H9 (cell line): ENCODE data around the gene DUSP16. TPM values are rescaled to one million over a fixed set of nuclear protein-coding genes. Genes with fewer than 3 reads are reported as not detected.

Experiments used
- DNase-seq: peaks from one replicate; pipeline ENCODE4 v3.0.0-alpha.2; 2017
- H2AFZ ChIP-seq: one replicate; pipeline ENCODE4 v1.6.1; 2013; ENCODE audit warnings: mild to moderate bottlenecking, low read length, control low read depth, moderate library complexity
- H2AK5ac ChIP-seq: 2 replicates; pipeline ENCODE4 v1.6.1; 2013; ENCODE audit warnings: low read length, control low read depth, mixed read lengths; ENCODE audit not compliant: insufficient read length
- H2BK120ac ChIP-seq: one replicate; pipeline ENCODE4 v1.6.1; 2013; ENCODE audit warnings: low read depth, mild to moderate bottlenecking, low read length, control low read depth, inconsistent platforms; ENCODE audit not compliant: poor library complexity, severe bottlenecking
- H2BK12ac ChIP-seq: 2 replicates; pipeline ENCODE4 v1.6.1; 2013; ENCODE audit warnings: low read length, control low read depth, mixed read lengths, low read depth; ENCODE audit not compliant: insufficient read length
- H2BK15ac ChIP-seq: 2 replicates; pipeline ENCODE4 v1.6.1; 2013; ENCODE audit warnings: low read depth, low read length, control low read depth
- H2BK20ac ChIP-seq: one replicate; pipeline ENCODE4 v1.6.1; 2013; ENCODE audit warnings: low read depth, mild to moderate bottlenecking, low read length, control low read depth, inconsistent platforms; ENCODE audit not compliant: poor library complexity, severe bottlenecking
- H2BK5ac ChIP-seq: 2 replicates; pipeline ENCODE4 v1.6.1; 2013; ENCODE audit warnings: low read length, control low read depth, mixed read lengths; ENCODE audit not compliant: insufficient read length
- H3K14ac ChIP-seq: 2 replicates; pipeline ENCODE4 v1.6.1; 2013; ENCODE audit warnings: low read length, control low read depth; ENCODE audit not compliant: insufficient read depth
- H3K18ac ChIP-seq: 2 replicates; pipeline ENCODE4 v1.6.1; 2013; ENCODE audit warnings: low read depth, mild to moderate bottlenecking, mixed read lengths, low read length, control low read depth; ENCODE audit not compliant: insufficient read length
- H3K23ac ChIP-seq: 2 replicates; pipeline ENCODE4 v1.6.1; 2013; ENCODE audit warnings: low read length, control low read depth, mixed read lengths, low read depth; ENCODE audit not compliant: insufficient read length
- H3K23me2 ChIP-seq: 2 replicates; pipeline ENCODE4 v1.6.1; 2013; ENCODE audit warnings: low read depth, mild to moderate bottlenecking, mixed read lengths, low read length, control low read depth; ENCODE audit not compliant: insufficient read length, poor library complexity, severe bottlenecking
- H3K27ac ChIP-seq: 2 replicates; pipeline ENCODE4 v1.5.1; 2013; ENCODE audit warnings: low read length, control low read depth, mixed read lengths, low read depth; ENCODE audit not compliant: insufficient read length
- H3K27me3 ChIP-seq: 2 replicates; pipeline ENCODE4 v1.6.1; 2013; ENCODE audit warnings: low read length, control low read depth, inconsistent platforms; ENCODE audit not compliant: insufficient read depth
- H3K4ac ChIP-seq: 2 replicates; pipeline ENCODE4 v1.6.1; 2013; ENCODE audit warnings: low read depth, mild to moderate bottlenecking, control low read depth, inconsistent platforms, low read length, moderate library complexity
- H3K4me1 ChIP-seq: 2 replicates; pipeline ENCODE4 v1.6.1; 2013; ENCODE audit warnings: low read length, control low read depth, inconsistent platforms; ENCODE audit not compliant: insufficient read depth
- H3K4me2 ChIP-seq: 2 replicates; pipeline ENCODE4 v1.6.1; 2013; ENCODE audit warnings: low read length, control low read depth, mixed read lengths; ENCODE audit not compliant: insufficient read length, insufficient read depth
- H3K56ac ChIP-seq: 2 replicates; pipeline ENCODE4 v1.6.1; 2013; ENCODE audit warnings: low read depth, mild to moderate bottlenecking, mixed read lengths, low read length, control low read depth; ENCODE audit not compliant: insufficient read length
- H3K79me1 ChIP-seq: 2 replicates; pipeline ENCODE4 v1.6.1; 2013; ENCODE audit warnings: low read depth, mild to moderate bottlenecking, moderate library complexity, low read length, control low read depth, inconsistent platforms; ENCODE audit not compliant: insufficient read depth, poor library complexity, severe bottlenecking
- H3K79me2 ChIP-seq: 2 replicates; pipeline ENCODE4 v1.6.1; 2013; ENCODE audit warnings: low read length, control low read depth, inconsistent platforms; ENCODE audit not compliant: insufficient read depth
- H3K9ac ChIP-seq: 2 replicates; pipeline ENCODE4 v1.6.1; 2013; ENCODE audit warnings: low read length, control low read depth, mixed read lengths; ENCODE audit not compliant: insufficient read length; ENCODE audit errors: extremely low read depth
- H3K9me3 ChIP-seq: one replicate; pipeline ENCODE4 v1.6.1; 2013; ENCODE audit warnings: low read depth, low read length, inconsistent platforms; ENCODE audit not compliant: control insufficient read depth
- H3T11ph ChIP-seq: one replicate; pipeline ENCODE4 v1.6.1; 2013; ENCODE audit warnings: mild to moderate bottlenecking, low read length, control low read depth, inconsistent platforms
- H4K20me1 ChIP-seq: one replicate; pipeline ENCODE4 v1.6.1; 2013; ENCODE audit not compliant: control insufficient read depth, insufficient read length, insufficient read depth
- H4K5ac ChIP-seq: 2 replicates; pipeline ENCODE4 v1.6.1; 2013; ENCODE audit warnings: low read depth, mild to moderate bottlenecking, mixed read lengths, low read length, control low read depth; ENCODE audit not compliant: insufficient read length
- H4K8ac ChIP-seq: replicated peaks from 2 replicates; pipeline ENCODE4 v1.6.1; 2013; ENCODE audit warnings: low read length, control low read depth, mixed read lengths, low read depth; ENCODE audit not compliant: insufficient read length
- H4K91ac ChIP-seq: 2 replicates; pipeline ENCODE4 v1.6.1; 2013; ENCODE audit warnings: low read depth, mild to moderate bottlenecking, moderate library complexity, mixed read lengths, low read length, control low read depth; ENCODE audit not compliant: insufficient read length
- H3K27ac Mint-ChIP-seq, 3 experiments: 2 replicates in 2 of 3; 3 replicates in 1 of 3; pipeline ENCODE4 v1.8.0; 2020 to 2021; ENCODE audit warnings: mixed read lengths in 3 of 3, mild to moderate bottlenecking in 1 of 3, moderate library complexity in 1 of 3
- H3K27me3 Mint-ChIP-seq: 2 replicates; pipeline ENCODE4 v1.8.0; 2021; ENCODE audit warnings: low read depth, mild to moderate bottlenecking, moderate library complexity, mixed read lengths
- H3K36me3 Mint-ChIP-seq, 3 experiments: 2 replicates in 2 of 3; 3 replicates in 1 of 3; pipeline ENCODE4 v1.8.0; 2020 to 2021; ENCODE audit warnings: low read depth in 3 of 3, mixed read lengths in 3 of 3; ENCODE audit not compliant: insufficient read depth in 1 of 3
- H3K4me1 Mint-ChIP-seq, 2 experiments: 2 replicates each; pipeline ENCODE4 v1.8.0; 2020; ENCODE audit warnings: mixed read lengths in 2 of 2
- H3K4me3 Mint-ChIP-seq, 2 experiments: 2 replicates in 1 of 2; 3 replicates in 1 of 2; pipeline ENCODE4 v1.8.0; 2020 to 2021; ENCODE audit warnings: mild to moderate bottlenecking in 2 of 2, mixed read lengths in 2 of 2, moderate library complexity in 1 of 2
- H3K9me3 Mint-ChIP-seq, 2 experiments: 2 replicates in 1 of 2; 3 replicates in 1 of 2; pipeline ENCODE4 v1.8.0; 2020; ENCODE audit warnings: mild to moderate bottlenecking in 2 of 2, mixed read lengths in 2 of 2, moderate library complexity in 1 of 2
- total RNA-seq: library from RNA; stranded (reverse); gene quantifications from 2 replicates; pipeline ENCODE4 v1.2.1, GENCODE V29; 2021
- TF ChIP-seq, protein P1 (sequence below): fragments of 200-600 bp; sonication (generic); conservative IDR thresholded peaks from 3 replicates; pipeline ENCODE4 v1.8.0; 2021; ENCODE audit warnings: antibody characterized with exemption, mild to moderate bottlenecking

Gene DUSP16
- total RNA-seq, 1 experiment from 2014 or later, result 64.0 TPM

DNA sequence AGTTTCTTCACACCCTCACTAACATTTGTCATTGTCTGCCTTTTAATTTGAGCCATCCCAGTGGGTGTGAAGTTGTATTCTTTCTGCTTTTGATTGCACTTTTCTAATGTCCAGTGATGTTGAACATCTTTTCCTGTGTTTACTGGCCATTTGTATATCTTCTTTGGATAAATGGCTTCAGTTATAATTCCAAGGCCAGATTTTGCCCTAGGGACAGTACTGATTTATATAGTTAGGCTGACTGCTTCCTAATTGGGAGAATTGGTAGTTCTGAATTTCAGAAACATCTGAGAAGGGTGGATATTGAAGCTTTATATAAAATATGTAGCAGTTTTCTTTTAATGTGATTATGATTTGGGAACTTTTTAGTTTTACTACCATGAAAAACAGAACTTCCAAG, 108.3 kb downstream of the DUSP16 start:
- Histone ChIP-seq H3K23me2 (no peaks in the 10 kb centered on the region), H3K4ac (no peak overlapping the region), H3T11ph (no peak overlapping the region), H3K56ac (no peak overlapping the region), H2BK120ac (no peak overlapping the region), H2AFZ (no peak overlapping the region), H4K91ac (no peak overlapping the region), H3K79me2 (no peaks in the 10 kb centered on the region), H3K23ac (no peak overlapping the region), H4K5ac (no peak overlapping the region), H2BK5ac (no peak overlapping the region), H3K79me1 (no peaks in the 10 kb centered on the region), H3K18ac (no peak overlapping the region), H3K27ac (no peak overlapping the region), H2BK15ac (no peak overlapping the region), H2AK5ac (no peak overlapping the region), H3K4me1 (no peaks in the 10 kb centered on the region), H4K20me1 (no peaks in the 10 kb centered on the region), H3K14ac (no peak overlapping the region), H4K8ac (no peak overlapping the region), H3K9ac (no peak overlapping the region), H3K9me3 (no peaks in the 10 kb centered on the region), H2BK12ac (no peak overlapping the region), H3K4me2 (no peak overlapping the region), H2BK20ac (no peak overlapping the region), H3K27me3 (no peaks in the 10 kb centered on the region)
- H3K4me1 Mint-ChIP-seq, result peaks cover 12 to 16% of the 10 kb centered on the region in 2 experiments
- no peak overlapping the region for H3K27ac Mint-ChIP-seq
- no peaks in the 10 kb centered on the region for H3K36me3 Mint-ChIP-seq
- H3K4me3 Mint-ChIP-seq, result no peak overlapping the region
- TF ChIP-seq, protein P1, sequence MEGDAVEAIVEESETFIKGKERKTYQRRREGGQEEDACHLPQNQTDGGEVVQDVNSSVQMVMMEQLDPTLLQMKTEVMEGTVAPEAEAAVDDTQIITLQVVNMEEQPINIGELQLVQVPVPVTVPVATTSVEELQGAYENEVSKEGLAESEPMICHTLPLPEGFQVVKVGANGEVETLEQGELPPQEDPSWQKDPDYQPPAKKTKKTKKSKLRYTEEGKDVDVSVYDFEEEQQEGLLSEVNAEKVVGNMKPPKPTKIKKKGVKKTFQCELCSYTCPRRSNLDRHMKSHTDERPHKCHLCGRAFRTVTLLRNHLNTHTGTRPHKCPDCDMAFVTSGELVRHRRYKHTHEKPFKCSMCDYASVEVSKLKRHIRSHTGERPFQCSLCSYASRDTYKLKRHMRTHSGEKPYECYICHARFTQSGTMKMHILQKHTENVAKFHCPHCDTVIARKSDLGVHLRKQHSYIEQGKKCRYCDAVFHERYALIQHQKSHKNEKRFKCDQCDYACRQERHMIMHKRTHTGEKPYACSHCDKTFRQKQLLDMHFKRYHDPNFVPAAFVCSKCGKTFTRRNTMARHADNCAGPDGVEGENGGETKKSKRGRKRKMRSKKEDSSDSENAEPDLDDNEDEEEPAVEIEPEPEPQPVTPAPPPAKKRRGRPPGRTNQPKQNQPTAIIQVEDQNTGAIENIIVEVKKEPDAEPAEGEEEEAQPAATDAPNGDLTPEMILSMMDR, result no peak
- H3K9me3 Mint-ChIP-seq, result no peaks in the 10 kb centered on the region
- H3K27me3 Mint-ChIP-seq, result no peaks in the 10 kb centered on the region
- no peak for DNase-seq
